HepG2 (cell line): ENCODE measurements around the gene PDGFB. TPM values are rescaled to one million over a fixed set of nuclear protein-coding genes. Genes with fewer than 3 reads are reported as not detected.

Experiments
- ATAC-seq: fragments of 200-7000 bp; cut with Tn5 transposase; 3 replicates; pipeline ENCODE4 v1.9.1; 2020; ENCODE audit warnings: mild to moderate bottlenecking, moderate library complexity
- BruUV-seq: library from RNA; stranded (reverse); fragments of 400-500 nt; replicated peaks from 2 replicates; lab custom pipeline; 2021; lab: Mats Ljungman, UMichigan
- CTCF ChIA-PET: fragments of 300-600 bp; formaldehyde crosslinking; extraction: SDS; loops from one replicate; lab custom pipeline; 2021; ENCODE audit warnings: low total read pairs, inconsistent platforms, low intra/inter-chr PET ratio; lab: Yijun Ruan, JAX
- POLR2A ChIA-PET: fragments of 350-600 bp; sonication (Branson Sonifier 250); formaldehyde crosslinking; loops from one replicate; lab custom pipeline; 2020; ENCODE audit warnings: antibody characterized with exemption, inconsistent platforms; lab: Yijun Ruan, JAX
- DNase-seq: peaks from one replicate; pipeline ENCODE4 v3.0.0-alpha.2; 2015; ENCODE audit warnings: low spot score
- FAIRE-seq: peaks from 3 replicates; lab custom pipeline; 2011; peaks lifted over from hg19 to GRCh38; lab: Jason Lieb, UNC
- H2AFZ ChIP-seq: one replicate; pipeline ENCODE4 v1.6.1; 2011; ENCODE audit warnings: low read length, inconsistent platforms
- H3K27ac ChIP-seq: fragments of 300-600 bp; 3 replicates; pipeline ENCODE4 v1.8.0; 2011; ENCODE audit warnings: mixed run types, mild to moderate bottlenecking, mixed read lengths, low read length, inconsistent platforms; ENCODE audit not compliant: insufficient read depth; ENCODE audit errors: extremely low read length
- H3K27me3 ChIP-seq, 2 experiments: fragments of 200-600 bp in 1 of 2; 2 replicates in 1 of 2; 3 replicates in 1 of 2; pipeline versions ENCODE4 v1.6.0 to v1.8.0; 2011; ENCODE audit warnings: low read length in 2 of 2, mild to moderate bottlenecking in 2 of 2, moderate library complexity in 2 of 2, inconsistent platforms in 1 of 2; ENCODE audit not compliant: insufficient read depth in 2 of 2, control insufficient read depth in 1 of 2
- H3K36me3 ChIP-seq, 2 experiments: fragments of 200-600 bp in 1 of 2; replicated peaks in 1 of 2; 2 replicates in 1 of 2; 3 replicates in 1 of 2; pipeline versions ENCODE4 v1.5.1 to v1.8.0; 2011; ENCODE audit warnings: low read length in 2 of 2, inconsistent platforms in 1 of 2; ENCODE audit not compliant: insufficient read depth in 2 of 2, control insufficient read depth in 1 of 2
- H3K4me1 ChIP-seq: 2 replicates; pipeline ENCODE4 v1.5.1; 2012; ENCODE audit warnings: low read length, inconsistent platforms; ENCODE audit not compliant: insufficient read depth
- H3K4me2 ChIP-seq: 2 replicates; pipeline ENCODE4 v1.6.0; 2011; ENCODE audit warnings: low read depth, low read length, inconsistent platforms
- H3K4me3 ChIP-seq, 3 experiments: fragments of 200-600 bp in 1 of 3; sonication (generic), shearing (Covaris generic) in 1 of 3; replicated peaks in 1 of 3; 2 replicates each; pipeline ENCODE4 v1.5.1; 2011 to 2016; ENCODE audit warnings: low read length in 3 of 3, inconsistent platforms in 2 of 3, low read depth in 2 of 3, mild to moderate bottlenecking in 2 of 3, control low read depth in 1 of 3, mixed read lengths in 1 of 3; ENCODE audit not compliant: insufficient read depth in 1 of 3
- H3K79me2 ChIP-seq: one replicate; pipeline ENCODE4 v1.6.1; 2011; ENCODE audit warnings: low read length, inconsistent platforms; ENCODE audit not compliant: insufficient read depth
- H3K9ac ChIP-seq: 2 replicates; pipeline ENCODE4 v1.6.0; 2011; ENCODE audit warnings: mild to moderate bottlenecking, low read depth, low read length, inconsistent platforms; ENCODE audit not compliant: insufficient read depth
- H3K9me3 ChIP-seq: 2 replicates; pipeline ENCODE4 v1.5.1; 2012; ENCODE audit warnings: mild to moderate bottlenecking, low read length
- H4K20me1 ChIP-seq: 2 replicates; pipeline ENCODE4 v1.6.0; 2011; ENCODE audit warnings: inconsistent platforms, mild to moderate bottlenecking, low read length, moderate library complexity; ENCODE audit not compliant: insufficient read depth
- NR2F6 ChIP-seq, 2 experiments: IDR thresholded peaks; 2 replicates each; pipeline ENCODE4 v1.6.1; 2016; ENCODE audit warnings: antibody characterized with exemption in 1 of 2, mild to moderate bottlenecking in 1 of 2
- RFX5 ChIP-seq: IDR thresholded peaks from 2 replicates; pipeline ENCODE4 v1.6.1; 2011; ENCODE audit warnings: low read depth, low read length, improper control_type of control experiment
- SNAI1 ChIP-seq: sonication (generic); formaldehyde crosslinking; IDR thresholded peaks from 2 replicates; pipeline ENCODE4 v1.5.0; 2020; ENCODE audit warnings: mild to moderate bottlenecking, missing genetic modification reagents, borderline replicate concordance
- ZBTB7A ChIP-seq: sonication (generic); formaldehyde crosslinking; IDR thresholded peaks from 2 replicates; pipeline ENCODE4 v1.8.0; 2022; ENCODE audit warnings: mild to moderate bottlenecking, missing genetic modification reagents
- ZNF274 ChIP-seq: sonication (generic); formaldehyde crosslinking; IDR thresholded peaks from 2 replicates; pipeline ENCODE4 v1.5.1; 2020; ENCODE audit warnings: mild to moderate bottlenecking, missing genetic modification reagents
- ZNF446 ChIP-seq: sonication (generic); formaldehyde crosslinking; IDR thresholded peaks from 2 replicates; pipeline ENCODE4 v1.5.0; 2020; ENCODE audit warnings: mild to moderate bottlenecking, missing genetic modification reagents
- WGBS: methylation state at CpG from one replicate; pipeline ENCODE4 v1.1.6; 2017; ENCODE audit warnings: low lambda C conversion rate; 5-methylcytosine and 5-hydroxymethylcytosine counted together
- in situ Hi-C: cut with HindIII; loops from 2 replicates; pipeline ENCODE4 v1.10.0; 2017; ENCODE audit warnings: low pct_unique_long_range_greater_than_20kb; ENCODE audit not compliant: extremely low pct_ligation_motif_present
- intact Hi-C: fragments of 100-400 bp; cut with micrococcal nuclease; formaldehyde crosslinking; loops from one replicate; pipeline ENCODE4 v1.10.0; 2022; ENCODE audit not compliant: unreplicated experiment
- polyA plus RNA-seq, 8 experiments: library from polyadenylated mRNA; depleted of rRNA in 3 of 8; stranded (reverse) in 7 of 8; unstranded in 1 of 8; fragments of >200 nt; fragmentation: Illumina TruSeq in 4 of 8; extraction: Trizol in 4 of 8; gene quantifications; 2 replicates each; pipeline versions ENCODE4 v1.2.1 to v1.2.3, GENCODE V29; 2011 to 2016; ENCODE audit warnings: low read depth in 4 of 8, missing spikeins in 1 of 8, mixed read lengths in 1 of 8; ENCODE audit not compliant: insufficient read depth in 1 of 8
- total RNA-seq, 5 experiments: library from RNA; depleted of rRNA; stranded (reverse); fragments of >200 nt; fragmentation: Illumina TruSeq; extraction: Trizol; gene quantifications; 2 replicates each; pipeline ENCODE4 v1.2.3, GENCODE V29; 2016; ENCODE audit warnings: low read depth in 1 of 5
- TF ChIP-seq, protein P1 (sequence below): sonication (generic); formaldehyde crosslinking; conservative IDR thresholded peaks from 2 replicates; pipeline ENCODE4 v1.4.0; 2020; ENCODE audit warnings: missing genetic modification reagents
- TF ChIP-seq, protein P2 (sequence below): sonication (generic); formaldehyde crosslinking; IDR thresholded peaks from 2 replicates; pipeline ENCODE4 v1.4.0; 2020; ENCODE audit warnings: missing genetic modification reagents

The PDGFB gene
- total and polyA plus RNA-seq, 2 of the 13 experiments (the other 11 are each of a cell fraction or from before 2014, with no cell fraction given), result 1.4 to 10.1 TPM

DNA sequence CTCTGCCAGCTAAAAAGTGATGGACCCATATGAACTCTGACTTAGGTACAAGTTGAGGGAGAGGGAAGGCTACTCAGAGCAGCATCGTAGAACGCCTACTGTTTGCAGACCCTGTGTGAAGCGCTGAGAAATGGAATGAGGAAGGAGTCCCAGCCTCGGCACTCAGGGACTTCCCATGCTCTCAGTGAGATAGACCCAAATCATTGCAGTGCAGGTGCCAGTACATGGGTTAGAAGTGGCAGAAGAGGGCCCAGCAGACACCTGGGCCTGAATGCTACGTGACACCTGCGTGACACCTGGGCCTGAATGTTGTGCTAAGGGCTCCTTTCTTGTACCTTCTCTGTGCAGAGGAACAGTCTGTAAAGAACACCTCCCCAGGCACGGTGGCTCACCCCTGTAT lies 2.6 kb upstream of the PDGFB start:
- TF ChIP-seq RFX5 (no peak), ZNF274 (CRISPR knock-in tag) (no peak), ZBTB7A (CRISPR knock-in tag) (no peak), NR2F6 (IDR thresholded peaks at IDR 0.05) (no peak), NR2F6 (CRISPR knock-in tag; IDR thresholded peaks at IDR 0.05) (no peak), ZNF446 (no peak), SNAI1 (CRISPR knock-in tag) (no peak)
- TF ChIP-seq, protein P1, sequence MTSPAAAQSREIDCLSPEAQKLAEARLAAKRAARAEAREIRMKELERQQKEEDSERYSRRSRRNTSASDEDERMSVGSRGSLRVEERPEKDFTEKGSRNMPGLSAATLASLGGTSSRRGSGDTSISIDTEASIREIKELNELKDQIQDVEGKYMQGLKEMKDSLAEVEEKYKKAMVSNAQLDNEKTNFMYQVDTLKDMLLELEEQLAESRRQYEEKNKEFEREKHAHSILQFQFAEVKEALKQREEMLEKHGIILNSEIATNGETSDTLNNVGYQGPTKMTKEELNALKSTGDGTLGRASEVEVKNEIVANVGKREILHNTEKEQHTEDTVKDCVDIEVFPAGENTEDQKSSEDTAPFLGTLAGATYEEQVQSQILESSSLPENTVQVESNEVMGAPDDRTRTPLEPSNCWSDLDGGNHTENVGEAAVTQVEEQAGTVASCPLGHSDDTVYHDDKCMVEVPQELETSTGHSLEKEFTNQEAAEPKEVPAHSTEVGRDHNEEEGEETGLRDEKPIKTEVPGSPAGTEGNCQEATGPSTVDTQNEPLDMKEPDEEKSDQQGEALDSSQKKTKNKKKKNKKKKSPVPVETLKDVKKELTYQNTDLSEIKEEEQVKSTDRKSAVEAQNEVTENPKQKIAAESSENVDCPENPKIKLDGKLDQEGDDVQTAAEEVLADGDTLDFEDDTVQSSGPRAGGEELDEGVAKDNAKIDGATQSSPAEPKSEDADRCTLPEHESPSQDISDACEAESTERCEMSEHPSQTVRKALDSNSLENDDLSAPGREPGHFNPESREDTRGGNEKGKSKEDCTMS (CRISPR knock-in tag), result no peak
- TF ChIP-seq, protein P2, sequence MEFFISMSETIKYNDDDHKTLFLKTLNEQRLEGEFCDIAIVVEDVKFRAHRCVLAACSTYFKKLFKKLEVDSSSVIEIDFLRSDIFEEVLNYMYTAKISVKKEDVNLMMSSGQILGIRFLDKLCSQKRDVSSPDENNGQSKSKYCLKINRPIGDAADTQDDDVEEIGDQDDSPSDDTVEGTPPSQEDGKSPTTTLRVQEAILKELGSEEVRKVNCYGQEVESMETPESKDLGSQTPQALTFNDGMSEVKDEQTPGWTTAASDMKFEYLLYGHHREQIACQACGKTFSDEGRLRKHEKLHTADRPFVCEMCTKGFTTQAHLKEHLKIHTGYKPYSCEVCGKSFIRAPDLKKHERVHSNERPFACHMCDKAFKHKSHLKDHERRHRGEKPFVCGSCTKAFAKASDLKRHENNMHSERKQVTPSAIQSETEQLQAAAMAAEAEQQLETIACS (CRISPR knock-in tag), result no peak
- in situ Hi-C loops, result no loop called here
- Histone ChIP-seq H3K4me3 (no peak overlapping the region), H3K4me1 (peaks cover 46% of the 10 kb centered on the region), H3K4me2 (no peak overlapping the region), H3K9ac (no peak overlapping the region), H3K27ac (no peak overlapping the region), H3K79me2 (peaks cover 5% of the 10 kb centered on the region), H3K36me3 (no peaks in the 10 kb centered on the region), H3K9me3 (no peaks in the 10 kb centered on the region), H3K27me3 (peaks cover 0 to 4% of the 10 kb centered on the region in 2 experiments; a peak in 2 of 5 replicates), H4K20me1 (peaks cover 3% of the 10 kb centered on the region; the same call in 1 of the 2 replicates), H2AFZ (no peak overlapping the region)
- WGBS, result 86% methylated on average over 5 of the region's 7 CpGs
- intact Hi-C loops, result loop anchor here (10.0 kb wide), 1 partner anchor 73 kb away; no protein-coding TSS in a partner anchor
- ATAC-seq (no peak), DNase-seq (no peak), FAIRE-seq (no peak)
- BruUV-seq, result no TSS peak
- ChIA-PET CTCF (no interaction called here), POLR2A (no interaction called here)
